ENCODE measurements around the gene ACD. TPM values are rescaled to one million over a fixed set of nuclear protein-coding genes. Genes with fewer than 3 reads are reported as not detected.

Gene ACD
- total RNA-seq, 1 donor from 2014 or later, result 16.6 TPM

- peak; percentile 84 to 91 for ATAC-seq
- Histone ChIP-seq H3K27ac (peak within 1 kb of the TSS; percentile 92), H3K27me3 (ENCODE audit: low read depth) (no peaks in the 10 kb centered on the region), H3K4me3 (peak within 1 kb of the TSS; percentile 85), H3K4me1 (peaks cover 34% of the 10 kb centered on the region), H3K9me3 (no peaks in the 10 kb centered on the region), H3K36me3 (peaks cover 17% of the 10 kb centered on the region)
- peak; percentile 92 for DNase-seq
- intact Hi-C loops (cut with DNase I), result no loop called here
- TF ChIP-seq CTCF (IDR thresholded peaks at IDR 0.05), result no peak
These were observed 6.7 kb upstream of the ACD start, which contains the start of the genes C16orf86 and ENKD1 for GRCh38 chr16:67666559-67667452. Gene C16orf86 (plus strand): TSS chr16:67666814. CDS start chr16:67666971, 157 bp downstream. Gene ENKD1 (minus strand): TSS chr16:67666750. CDS start chr16:67666442, 308 bp downstream.

GRCh38 chr16:67666032-67666551 is 6.0 kb upstream of the ACD start:
- peak; percentile 12 to 38 for ATAC-seq
- peak; percentile 71 for DNase-seq
- no peak for TF ChIP-seq CTCF (IDR thresholded peaks at IDR 0.05)
- Histone ChIP-seq H3K4me3 (peak overlapping the region; percentile 85), H3K36me3 (peaks cover 17% of the 10 kb centered on the region), H3K27me3 (ENCODE audit: low read depth) (no peaks in the 10 kb centered on the region), H3K9me3 (no peaks in the 10 kb centered on the region), H3K4me1 (peaks cover 39% of the 10 kb centered on the region), H3K27ac (peak overlapping the region; percentile 92)
- intact Hi-C loops (cut with DNase I), result no loop called here

GRCh38 chr16:67665598-67665997 is 5.5 kb upstream of the ACD start:
- ATAC-seq (no peak), DNase-seq (no peak)
- Histone ChIP-seq H3K27me3 (ENCODE audit: low read depth) (no peaks in the 10 kb centered on the region), H3K4me1 (peaks cover 42% of the 10 kb centered on the region), H3K36me3 (peaks cover 17% of the 10 kb centered on the region), H3K9me3 (no peaks in the 10 kb centered on the region), H3K4me3 (peak overlapping the region; percentile 85), H3K27ac (peak overlapping the region; percentile 92)
- intact Hi-C loops (cut with DNase I), result no loop called here
- TF ChIP-seq CTCF (IDR thresholded peaks at IDR 0.05), result no peak

GRCh38 chr16:67664871-67665270 is 4.8 kb upstream of the ACD start:
- ATAC-seq, result no peak
- no peaks in the 10 kb centered on the region for H3K27me3 ChIP-seq (ENCODE audit: low read depth)
- H3K36me3 ChIP-seq, result peaks cover 17% of the 10 kb centered on the region
- no peak for DNase-seq
- no peak for TF ChIP-seq CTCF (IDR thresholded peaks at IDR 0.05)
- no peaks in the 10 kb centered on the region for H3K9me3 ChIP-seq
- no peak overlapping the region for H3K4me3 ChIP-seq
- H3K27ac ChIP-seq, result no peak overlapping the region
- peaks cover 42% of the 10 kb centered on the region for H3K4me1 ChIP-seq
- intact Hi-C loops (cut with DNase I), result no loop called here

GRCh38 chr16:67664258-67664657 is 4.2 kb upstream of the ACD start:
- ATAC-seq, result no peak
- Histone ChIP-seq H3K27me3 (ENCODE audit: low read depth) (no peaks in the 10 kb centered on the region), H3K36me3 (peaks cover 17% of the 10 kb centered on the region), H3K4me3 (no peak overlapping the region), H3K27ac (no peak overlapping the region), H3K4me1 (peaks cover 48% of the 10 kb centered on the region), H3K9me3 (no peaks in the 10 kb centered on the region)
- no peak for TF ChIP-seq CTCF (IDR thresholded peaks at IDR 0.05)
- intact Hi-C loops (cut with DNase I), result no loop called here
- DNase-seq, result no peak

Measured in lower lobe of right lung (tissue), 2 donors.